Measurements from ENCODE around the gene STX8. TPM values are rescaled to one million over a fixed set of nuclear protein-coding genes. Genes with fewer than 3 reads are reported as not detected.

Gene STX8, protein sequence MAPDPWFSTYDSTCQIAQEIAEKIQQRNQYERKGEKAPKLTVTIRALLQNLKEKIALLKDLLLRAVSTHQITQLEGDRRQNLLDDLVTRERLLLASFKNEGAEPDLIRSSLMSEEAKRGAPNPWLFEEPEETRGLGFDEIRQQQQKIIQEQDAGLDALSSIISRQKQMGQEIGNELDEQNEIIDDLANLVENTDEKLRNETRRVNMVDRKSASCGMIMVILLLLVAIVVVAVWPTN
- 63.0 and 76.1 TPM in 2 replicates for total RNA-seq

DNA sequence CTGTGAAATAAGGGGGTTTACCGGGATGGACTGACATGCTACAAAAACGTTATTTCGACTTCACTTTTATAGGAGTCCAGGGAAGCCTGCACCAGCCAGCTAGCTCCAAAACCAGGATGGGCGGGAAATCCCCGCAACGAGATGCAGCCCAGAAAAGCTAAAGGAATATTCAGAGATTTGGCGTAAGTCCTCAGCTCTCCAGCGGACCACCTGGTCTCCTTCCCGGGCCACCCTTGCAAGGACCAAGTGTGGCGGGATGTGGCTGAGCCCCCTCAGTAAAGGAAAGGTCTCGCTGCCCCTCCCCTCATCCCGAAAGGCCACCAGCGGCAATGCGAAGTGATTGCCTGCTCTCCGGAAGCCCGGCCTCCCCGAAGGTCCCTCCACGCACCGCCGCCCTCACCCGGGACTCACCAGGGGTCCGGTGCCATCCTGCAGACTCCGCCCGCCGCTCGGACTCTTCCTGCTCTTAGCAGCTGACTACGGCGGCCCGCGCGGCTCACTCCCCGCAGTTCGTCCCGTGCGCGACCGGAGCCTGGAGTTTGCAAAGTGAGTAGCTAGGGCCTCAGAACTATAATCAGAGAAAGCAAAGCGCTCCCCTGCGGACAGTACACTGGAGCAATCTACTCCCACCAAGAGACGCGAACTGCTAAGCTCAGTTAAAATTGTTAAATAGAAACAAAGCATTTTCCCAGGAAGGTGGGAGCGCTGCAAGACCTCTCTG, at the start of gene STX8:
TSS of gene STX8 (minus strand) at position 440 of the 721 bp plus-strand sequence. CDS start at position 428, 12 bp downstream.

DNA sequence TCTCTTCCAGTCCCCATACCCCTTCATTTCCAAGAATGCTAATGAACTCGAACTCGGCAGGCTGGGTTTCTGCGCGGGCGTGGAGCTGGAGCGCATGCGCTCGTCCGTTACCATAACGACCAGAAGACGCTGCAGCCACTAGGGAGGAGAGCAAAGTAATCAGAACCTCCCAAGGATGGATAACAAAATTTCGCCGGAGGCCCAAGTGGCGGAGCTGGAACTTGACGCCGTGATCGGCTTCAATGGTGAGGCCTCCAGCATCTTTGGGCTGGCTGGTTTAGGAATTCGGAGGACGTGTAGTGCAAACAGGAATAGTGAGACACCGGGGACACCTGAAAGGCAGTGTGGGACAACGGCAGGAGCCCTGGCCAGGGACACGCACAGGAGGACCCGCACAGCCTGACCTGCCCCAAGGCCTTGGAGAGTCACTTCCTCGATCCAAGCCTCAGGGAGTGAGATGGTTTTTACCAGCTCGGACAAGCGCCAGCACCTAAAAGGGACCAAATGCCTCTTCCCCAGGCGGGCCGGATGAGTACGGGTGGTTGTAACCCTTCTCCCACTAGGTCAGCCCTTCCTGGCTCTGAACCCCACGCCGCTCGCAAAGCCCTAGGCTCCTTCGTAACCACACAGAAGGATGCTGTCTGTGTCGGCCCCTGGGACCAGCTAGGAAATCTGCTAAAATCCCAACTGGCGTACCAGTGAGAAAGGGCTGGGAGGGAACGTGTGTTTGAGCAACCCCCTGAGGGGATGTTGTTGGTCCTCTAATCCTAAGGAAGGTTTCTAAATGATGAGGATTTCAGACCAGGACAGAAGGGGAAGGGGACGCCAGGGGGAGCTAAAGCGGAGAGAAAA, 1.1 kb upstream of the STX8 start, which contains the start of gene CFAP52:
TSS of gene CFAP52 (plus strand) at position 122 of the 852 bp plus-strand sequence. CDS start at position 176, 54 bp downstream.

Other genes with a start within 250 kb of the STX8 start
- gene CFAP52, start 822 bp upstream of the STX8 start, total RNA-seq: 0.12 and 1.7 TPM in 2 replicates
- not detected in 2 replicates for gene USP43, start 69.7 kb upstream of the STX8 start, total RNA-seq
- gene DHRS7C, start 215.8 kb upstream of the STX8 start, total RNA-seq: not detected in 2 replicates
- gene GSG1L2, start 246.3 kb upstream of the STX8 start, total RNA-seq: not detected in 2 replicates